Neural cell (in vitro differentiated cells): ENCODE data around the gene SEL1L2.

ENCODE experiments used
- EP300 ChIP-seq: fragments of 450-650 bp; conservative IDR thresholded peaks from 2 replicates; pipeline ENCODE4 v1.6.1; 2014; ENCODE audit warnings: antibody characterized with exemption, mild to moderate bottlenecking, moderate library complexity; ENCODE audit not compliant: poor library complexity, severe bottlenecking
- EZH2 ChIP-seq: fragments of 200-600, 300-800 bp; shearing (Covaris generic), sonication (generic); IDR thresholded peaks from 2 replicates; pipeline ENCODE4 v1.6.1; 2014; ENCODE audit warnings: antibody characterized with exemption, low read length, borderline replicate concordance, mild to moderate bottlenecking; ENCODE audit not compliant: insufficient read depth, poor library complexity, severe bottlenecking
- POLR2AphosphoS5 ChIP-seq: IDR thresholded peaks from 2 replicates; pipeline ENCODE4 v1.6.1; 2012
- RAD21 ChIP-seq: fragments of 450-650 bp; conservative IDR thresholded peaks from 2 replicates; pipeline ENCODE4 v1.6.1; 2014; ENCODE audit warnings: antibody characterized with exemption, mild to moderate bottlenecking, moderate library complexity
- SMC3 ChIP-seq: fragments of 450-650 bp; conservative IDR thresholded peaks from 2 replicates; pipeline ENCODE4 v1.6.1; 2014; ENCODE audit warnings: antibody characterized with exemption, mild to moderate bottlenecking, moderate library complexity; ENCODE audit not compliant: poor library complexity
- TAF1 ChIP-seq: IDR thresholded peaks from 2 replicates; pipeline ENCODE4 v1.6.1; 2012; ENCODE audit warnings: low read depth
- TF ChIP-seq, protein P1 (sequence below): fragments of 450-650 bp; IDR thresholded peaks from 2 replicates; pipeline ENCODE4 v1.5.1; 2014; ENCODE audit warnings: antibody characterized with exemption, mild to moderate bottlenecking, moderate library complexity; ENCODE audit not compliant: poor library complexity, severe bottlenecking

DNA sequence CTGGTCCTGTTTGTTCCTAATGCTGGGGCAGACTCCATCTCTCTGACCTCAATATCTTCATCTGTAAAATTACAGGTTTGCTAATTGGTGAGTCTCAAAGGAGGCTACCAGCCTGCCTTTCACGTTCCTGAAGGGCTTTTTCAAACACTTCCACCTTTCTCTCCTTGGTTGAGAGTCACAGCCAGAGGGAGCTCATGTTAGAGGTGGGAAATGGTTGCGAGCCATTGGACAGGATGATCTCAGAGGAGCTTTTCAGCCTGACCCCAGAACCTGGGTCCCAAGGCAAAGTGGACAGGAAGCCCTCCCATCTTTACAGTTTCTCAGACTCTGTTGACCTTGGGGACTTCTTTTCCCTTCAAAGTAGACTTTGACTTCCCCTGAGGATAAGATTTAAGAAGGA is 168.0 kb downstream of the SEL1L2 start:
- no peak for TF ChIP-seq EZH2
- TF ChIP-seq, protein P1, sequence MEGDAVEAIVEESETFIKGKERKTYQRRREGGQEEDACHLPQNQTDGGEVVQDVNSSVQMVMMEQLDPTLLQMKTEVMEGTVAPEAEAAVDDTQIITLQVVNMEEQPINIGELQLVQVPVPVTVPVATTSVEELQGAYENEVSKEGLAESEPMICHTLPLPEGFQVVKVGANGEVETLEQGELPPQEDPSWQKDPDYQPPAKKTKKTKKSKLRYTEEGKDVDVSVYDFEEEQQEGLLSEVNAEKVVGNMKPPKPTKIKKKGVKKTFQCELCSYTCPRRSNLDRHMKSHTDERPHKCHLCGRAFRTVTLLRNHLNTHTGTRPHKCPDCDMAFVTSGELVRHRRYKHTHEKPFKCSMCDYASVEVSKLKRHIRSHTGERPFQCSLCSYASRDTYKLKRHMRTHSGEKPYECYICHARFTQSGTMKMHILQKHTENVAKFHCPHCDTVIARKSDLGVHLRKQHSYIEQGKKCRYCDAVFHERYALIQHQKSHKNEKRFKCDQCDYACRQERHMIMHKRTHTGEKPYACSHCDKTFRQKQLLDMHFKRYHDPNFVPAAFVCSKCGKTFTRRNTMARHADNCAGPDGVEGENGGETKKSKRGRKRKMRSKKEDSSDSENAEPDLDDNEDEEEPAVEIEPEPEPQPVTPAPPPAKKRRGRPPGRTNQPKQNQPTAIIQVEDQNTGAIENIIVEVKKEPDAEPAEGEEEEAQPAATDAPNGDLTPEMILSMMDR, result no peak
- TF ChIP-seq EP300, result no peak
- no peak for TF ChIP-seq POLR2AphosphoS5
- no peak for TF ChIP-seq RAD21
- no peak for TF ChIP-seq TAF1
- TF ChIP-seq SMC3, result no peak
